ENCODE data around the gene OXT. TPM values are rescaled to one million over a fixed set of nuclear protein-coding genes. Genes with fewer than 3 reads are reported as not detected.

Gene OXT
- total RNA-seq, 2 experiments from 2014 or later: not detected

DNA sequence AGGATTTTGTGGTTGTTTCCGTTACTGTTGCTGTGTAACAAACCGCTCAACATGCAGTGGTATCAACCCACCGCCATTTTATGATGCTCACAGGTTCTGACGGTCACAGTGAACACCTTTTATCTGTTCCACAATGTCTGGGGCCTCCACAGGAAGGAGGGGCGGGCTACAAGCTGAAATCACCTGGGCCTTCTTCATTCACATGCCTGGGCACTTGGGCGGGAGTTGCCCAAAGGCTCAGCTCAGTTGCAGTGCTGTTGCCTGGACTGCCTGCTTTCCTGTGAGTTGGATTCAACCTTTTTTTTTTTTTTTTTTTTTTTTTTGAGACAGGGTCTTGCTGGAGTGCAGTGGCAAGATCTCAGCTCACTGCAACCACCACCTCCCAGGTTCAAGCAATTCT is 29.8 kb downstream of the OXT start:
- H3K4me2 ChIP-seq (ENCODE audit: low read length): no peak overlapping the region
- no peak overlapping the region for H3K27ac ChIP-seq (ENCODE audit: low read depth, low read length, poor library complexity, severe bottlenecking)
- no peaks in the 10 kb centered on the region for H3K4me1 ChIP-seq (ENCODE audit: insufficient read depth, low read length, poor library complexity, severe bottlenecking)
- no peaks in the 10 kb centered on the region for H3K9me2 ChIP-seq (ENCODE audit: insufficient read depth, low read length)
- H3K4me3 ChIP-seq (ENCODE audit: low read depth, low read length, poor library complexity, severe bottlenecking): no peak overlapping the region
- ChIA-PET CTCF (ENCODE audit: unreplicated experiment) (no interaction called here), POLR2A (interaction anchor here (0.6 to 0.7 kb wide), 4 partner anchors 76 to 1775 kb away, joined by 3 to 6 read pairs (median 6); no protein-coding TSS in a partner anchor)
- no peak for DNase-seq (ENCODE audit: low spot score)
- no TSS peak for BruUV-seq (replicated peaks)
- no peaks in the 10 kb centered on the region for H3K9me3 ChIP-seq (ENCODE audit: low read length)
- H4K20me1 ChIP-seq (ENCODE audit: insufficient read depth, low read length): no peaks in the 10 kb centered on the region
- TF ChIP-seq, protein P1, sequence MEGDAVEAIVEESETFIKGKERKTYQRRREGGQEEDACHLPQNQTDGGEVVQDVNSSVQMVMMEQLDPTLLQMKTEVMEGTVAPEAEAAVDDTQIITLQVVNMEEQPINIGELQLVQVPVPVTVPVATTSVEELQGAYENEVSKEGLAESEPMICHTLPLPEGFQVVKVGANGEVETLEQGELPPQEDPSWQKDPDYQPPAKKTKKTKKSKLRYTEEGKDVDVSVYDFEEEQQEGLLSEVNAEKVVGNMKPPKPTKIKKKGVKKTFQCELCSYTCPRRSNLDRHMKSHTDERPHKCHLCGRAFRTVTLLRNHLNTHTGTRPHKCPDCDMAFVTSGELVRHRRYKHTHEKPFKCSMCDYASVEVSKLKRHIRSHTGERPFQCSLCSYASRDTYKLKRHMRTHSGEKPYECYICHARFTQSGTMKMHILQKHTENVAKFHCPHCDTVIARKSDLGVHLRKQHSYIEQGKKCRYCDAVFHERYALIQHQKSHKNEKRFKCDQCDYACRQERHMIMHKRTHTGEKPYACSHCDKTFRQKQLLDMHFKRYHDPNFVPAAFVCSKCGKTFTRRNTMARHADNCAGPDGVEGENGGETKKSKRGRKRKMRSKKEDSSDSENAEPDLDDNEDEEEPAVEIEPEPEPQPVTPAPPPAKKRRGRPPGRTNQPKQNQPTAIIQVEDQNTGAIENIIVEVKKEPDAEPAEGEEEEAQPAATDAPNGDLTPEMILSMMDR (conservative IDR thresholded peaks at IDR 0.05; ENCODE audit: low read length): no peak
- TF ChIP-seq EZH2phosphoT487 (IDR thresholded peaks at IDR 0.05; ENCODE audit: borderline replicate concordance, low read depth, low read length): no peak
- intact Hi-C loops (cut with micrococcal nuclease; ENCODE audit: unreplicated experiment): loop anchor here (5.0 kb wide), 1 partner anchor 49 kb away; no protein-coding TSS in a partner anchor
- H3K36me3 ChIP-seq (ENCODE audit: insufficient read depth, low read length): no peaks in the 10 kb centered on the region
- H3K79me2 ChIP-seq (ENCODE audit: insufficient read depth, low read depth, low read length): no peaks in the 10 kb centered on the region
- no peak overlapping the region for H2AFZ ChIP-seq (ENCODE audit: low read length)

- Histone ChIP-seq H3K4me1 (ENCODE audit: insufficient read depth, low read length, poor library complexity, severe bottlenecking) (no peaks in the 10 kb centered on the region), H3K27ac (ENCODE audit: low read depth, low read length, poor library complexity, severe bottlenecking) (no peak overlapping the region), H3K4me3 (ENCODE audit: low read depth, low read length, poor library complexity, severe bottlenecking) (no peak overlapping the region), H3K9me2 (ENCODE audit: insufficient read depth, low read length) (no peaks in the 10 kb centered on the region), H3K4me2 (ENCODE audit: low read length) (no peak overlapping the region), H4K20me1 (ENCODE audit: insufficient read depth, low read length) (no peaks in the 10 kb centered on the region), H3K36me3 (ENCODE audit: insufficient read depth, low read length) (no peaks in the 10 kb centered on the region), H3K79me2 (ENCODE audit: insufficient read depth, low read depth, low read length) (no peaks in the 10 kb centered on the region), H3K9me3 (ENCODE audit: low read length) (no peaks in the 10 kb centered on the region), H2AFZ (ENCODE audit: low read length) (no peak overlapping the region)
- BruUV-seq (replicated peaks): no TSS peak
- ChIA-PET CTCF (ENCODE audit: unreplicated experiment) (no interaction called here), POLR2A (interaction anchor here (0.7 kb wide), 2 partner anchors 75 to 1775 kb away, joined by 6 read pairs; no protein-coding TSS in a partner anchor)
- DNase-seq (ENCODE audit: low spot score): no peak
- intact Hi-C loops (cut with micrococcal nuclease; ENCODE audit: unreplicated experiment): loop anchor here (5.0 kb wide), 1 partner anchor 50 kb away; no protein-coding TSS in a partner anchor
- TF ChIP-seq, protein P1 (conservative IDR thresholded peaks at IDR 0.05; ENCODE audit: low read length): no peak
These were observed 30.5 kb downstream of the OXT start for GRCh38 chr20:3101737-3102574.
